SH-SY5Y (cell line): ENCODE results near the gene XRCC5.

Experiments used
- GATA2 ChIP-seq: IDR thresholded peaks from 2 replicates; pipeline ENCODE4 v1.6.1; 2011; ENCODE audit warnings: mild to moderate bottlenecking, low read depth, low read length
- GATA3 ChIP-seq: IDR thresholded peaks from 2 replicates; pipeline ENCODE4 v1.6.1; 2011; ENCODE audit warnings: low read depth, mild to moderate bottlenecking, low read length, moderate library complexity

- TF ChIP-seq GATA2 = no peak; the same call in 1 of the 2 replicates
- no peak for TF ChIP-seq GATA3
These were observed 710 bp upstream of the XRCC5 start for GRCh38 chr2:216108310-216108966.
